Measurements from ENCODE around the gene MEPCE. TPM values are rescaled to one million over a fixed set of nuclear protein-coding genes. Genes with fewer than 3 reads are reported as not detected.

The MEPCE gene
- total RNA-seq, 4 donors from 2014 or later = 21.2 to 44.9 (median 40.6) TPM

- peaks cover 0 to 7% (median 0%) of the 10 kb centered on the region in 4 donors for H3K27me3 ChIP-seq
- H3K4me1 ChIP-seq = peaks cover 0 to 3% (median 0%) of the 10 kb centered on the region in 4 donors
- intact Hi-C loops (cut with DNase I) = no loop called here
- no peak overlapping the region for H3K27ac ChIP-seq (replicated peaks in 1 of 4)
- 96% methylated on average over 3 of the region's 3 CpGs for WGBS
- no peak for DNase-seq (ENCODE audit: extremely low spot score)
- H3K4me3 ChIP-seq = no peak overlapping the region
- H3K36me3 ChIP-seq = peaks cover 0 to 38% (median 0%) of the 10 kb centered on the region in 4 donors
- H3K9me3 ChIP-seq = no peaks in the 10 kb centered on the region
- TF ChIP-seq CTCF (IDR thresholded peaks at IDR 0.05) (no peak), POLR2A (IDR thresholded peaks at IDR 0.05; ENCODE audit: low read depth) (no peak), EP300 (IDR thresholded peaks at IDR 0.05) (no peak), POLR2AphosphoS5 (IDR thresholded peaks at IDR 0.05) (no peak)
These were observed 29.6 kb upstream of the MEPCE start for GRCh38 chr7:100400041-100400440.

GRCh38 chr7:100400656-100401055 lies 29.0 kb upstream of the MEPCE start:
- Histone ChIP-seq H3K36me3 (peaks cover 0 to 40% (median 0%) of the 10 kb centered on the region in 4 donors), H3K4me1 (peaks cover 0 to 3% (median 0%) of the 10 kb centered on the region in 4 donors), H3K9me3 (no peaks in the 10 kb centered on the region), H3K27me3 (peaks cover 0 to 7% (median 0%) of the 10 kb centered on the region in 4 donors), H3K4me3 (no peak overlapping the region), H3K27ac (replicated peaks in 1 of 4) (no peak overlapping the region)
- no peak for TF ChIP-seq EP300 (IDR thresholded peaks at IDR 0.05)
- TF ChIP-seq POLR2AphosphoS5 (IDR thresholded peaks at IDR 0.05) = no peak
- TF ChIP-seq CTCF (IDR thresholded peaks at IDR 0.05) = no peak
- TF ChIP-seq POLR2A (IDR thresholded peaks at IDR 0.05; ENCODE audit: low read depth) = no peak
- DNase-seq (ENCODE audit: extremely low spot score) = no peak
- intact Hi-C loops (cut with DNase I) = no loop called here
- WGBS = 88% methylated on average over 11 of the region's 11 CpGs

DNA sequence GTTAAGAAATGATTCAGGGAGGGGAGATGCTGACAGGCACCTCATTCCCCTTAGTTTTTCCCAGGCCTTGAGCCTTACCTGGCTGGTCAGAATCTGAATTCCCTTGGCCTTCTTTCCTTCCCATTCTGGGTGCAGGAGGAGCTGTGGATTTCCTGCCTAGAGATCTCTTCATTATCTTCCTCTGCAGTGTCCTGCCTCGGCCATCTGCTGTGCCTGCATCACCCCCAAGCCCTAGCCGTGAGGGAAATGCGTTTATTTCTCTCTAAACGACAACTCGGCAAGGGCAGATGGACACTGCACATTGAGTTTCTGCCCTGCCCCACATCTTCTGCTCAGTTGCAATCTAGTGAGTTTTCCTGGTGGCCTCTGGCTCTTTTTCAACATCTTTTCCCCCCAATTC lies 27.8 kb upstream of the MEPCE start:
- no peak for DNase-seq (ENCODE audit: extremely low spot score)
- Histone ChIP-seq H3K4me1 (peaks cover 0 to 3% (median 0%) of the 10 kb centered on the region in 4 donors), H3K27me3 (peaks cover 0 to 7% (median 0%) of the 10 kb centered on the region in 4 donors), H3K36me3 (peaks cover 0 to 40% (median 0%) of the 10 kb centered on the region in 4 donors), H3K4me3 (no peak overlapping the region), H3K27ac (replicated peaks in 1 of 4) (no peak overlapping the region), H3K9me3 (no peaks in the 10 kb centered on the region)
- 81% methylated on average over 5 of the region's 5 CpGs for WGBS
- TF ChIP-seq EP300 (IDR thresholded peaks at IDR 0.05) = no peak
- no peak for TF ChIP-seq POLR2A (IDR thresholded peaks at IDR 0.05; ENCODE audit: low read depth)
- no peak for TF ChIP-seq POLR2AphosphoS5 (IDR thresholded peaks at IDR 0.05)
- TF ChIP-seq CTCF (IDR thresholded peaks at IDR 0.05) = no peak
- intact Hi-C loops (cut with DNase I) = no loop called here

DNA sequence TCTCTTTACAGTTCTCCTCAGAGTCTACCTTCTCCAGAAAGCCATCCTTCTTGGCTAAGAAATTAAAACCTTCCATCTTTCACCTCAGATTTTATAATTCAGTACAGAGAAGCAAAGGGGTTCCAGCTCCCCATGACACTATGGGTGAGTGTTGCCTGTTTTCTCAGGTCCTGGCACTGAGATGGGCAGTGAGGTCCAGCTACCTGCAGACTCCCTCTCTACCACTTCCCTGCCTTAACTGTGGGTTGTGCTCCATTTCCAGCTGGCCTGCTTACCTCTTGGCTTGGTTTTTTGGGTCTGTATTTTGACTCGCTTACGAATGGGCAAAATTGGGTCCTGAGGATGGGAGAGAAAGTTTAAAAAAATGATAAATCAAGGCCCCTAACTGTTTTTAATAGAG lies 27.4 kb upstream of the MEPCE start:
- no peak for TF ChIP-seq EP300 (IDR thresholded peaks at IDR 0.05)
- TF ChIP-seq POLR2A (IDR thresholded peaks at IDR 0.05; ENCODE audit: low read depth) = no peak
- no peak for TF ChIP-seq POLR2AphosphoS5 (IDR thresholded peaks at IDR 0.05)
- TF ChIP-seq CTCF (IDR thresholded peaks at IDR 0.05) = no peak
- H3K4me1 ChIP-seq = peaks cover 0 to under 1% (median under 1%) of the 10 kb centered on the region in 4 donors
- H3K27me3 ChIP-seq = peaks cover 0 to 6% (median 0%) of the 10 kb centered on the region in 4 donors
- no peak overlapping the region for H3K4me3 ChIP-seq
- no peak overlapping the region for H3K27ac ChIP-seq (replicated peaks in 1 of 4)
- no peaks in the 10 kb centered on the region for H3K9me3 ChIP-seq
- DNase-seq (ENCODE audit: extremely low spot score) = no peak
- H3K36me3 ChIP-seq = peaks cover 0 to 40% (median 0%) of the 10 kb centered on the region in 4 donors
- WGBS = 98% methylated on average over 2 of the region's 2 CpGs
- intact Hi-C loops (cut with DNase I) = no loop called here

DNA sequence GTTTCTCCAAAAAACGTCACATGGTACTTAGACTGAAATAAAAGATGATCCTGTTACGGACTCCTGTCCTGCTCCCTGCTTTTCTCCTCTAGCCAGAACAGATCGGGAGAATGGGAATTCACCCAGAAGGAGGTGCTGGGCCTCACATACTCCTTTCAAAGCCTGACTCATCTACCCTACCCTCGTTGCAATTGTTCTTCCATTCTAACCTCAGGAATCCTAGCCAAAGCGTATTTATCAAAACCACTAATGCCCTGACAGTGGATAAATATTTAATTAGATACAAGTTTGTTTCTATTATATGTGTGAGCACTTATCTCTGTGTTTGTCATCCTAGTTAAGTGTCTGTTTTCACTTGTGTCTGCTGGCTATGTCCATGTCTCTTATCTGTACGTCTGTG lies 22.9 kb upstream of the MEPCE start:
- Histone ChIP-seq H3K27ac (replicated peaks in 1 of 4) (no peak overlapping the region), H3K9me3 (no peaks in the 10 kb centered on the region), H3K4me3 (no peak overlapping the region), H3K4me1 (peaks cover 0 to 4% (median 0%) of the 10 kb centered on the region in 4 donors), H3K36me3 (peaks cover 0 to 24% (median 0%) of the 10 kb centered on the region in 4 donors), H3K27me3 (no peaks in the 10 kb centered on the region)
- intact Hi-C loops (cut with DNase I) = loop anchor here (5.0 kb wide), 1 partner anchor 49 kb away; the partner anchor contains the start of gene PILRB
- no peak for DNase-seq (ENCODE audit: extremely low spot score)
- 71% methylated on average over 6 of the region's 6 CpGs for WGBS
- no peak for TF ChIP-seq EP300 (IDR thresholded peaks at IDR 0.05)
